A673 (cell line): Measurements from ENCODE around the gene ANAPC2.

Source experiments
- CTCF ChIP-seq: fragments of 300-800, 200-600 bp; sonication (generic); conservative IDR thresholded peaks from 2 replicates; pipeline ENCODE4 v1.5.1; 2017; ENCODE audit warnings: low read depth, mild to moderate bottlenecking, antibody characterized with exemption, low read length, moderate library complexity, mixed read lengths
- EZH2 ChIP-seq: fragments of 200-600 bp; sonication (generic); IDR thresholded peaks from 2 replicates; pipeline ENCODE4 v1.6.1; 2017; ENCODE audit warnings: borderline replicate concordance, low read depth, mild to moderate bottlenecking, mixed read lengths, antibody characterized with exemption, low read length; ENCODE audit not compliant: poor library complexity, severe bottlenecking

GRCh38 chr9:137230705-137231371 lies 42.5 kb upstream of the ANAPC2 start, which contains the start of gene SLC34A3:
- TF ChIP-seq EZH2 (no peak), CTCF (no peak)
